Type B pancreatic cell (in vitro differentiated cells): ENCODE data around the gene TTBK1. TPM values are rescaled to one million over a fixed set of nuclear protein-coding genes. Genes with fewer than 3 reads are reported as not detected.
A peak's percentile ranks its signal among the peaks of the same experiment; 100 is the strongest.

Experiments used
- DNase-seq: peaks from one replicate; pipeline ENCODE4 v3.0.0; 2021; ENCODE audit warnings: mixed read lengths; ENCODE audit not compliant: unreplicated experiment; ENCODE audit errors: extremely low spot score
- H3K27ac Mint-ChIP-seq: 2 replicates; pipeline ENCODE4 v1.8.0; 2021; ENCODE audit warnings: mild to moderate bottlenecking, mixed read lengths
- H3K27me3 Mint-ChIP-seq: 2 replicates; pipeline ENCODE4 v1.8.0; 2021; ENCODE audit warnings: mixed read lengths
- H3K36me3 Mint-ChIP-seq: 2 replicates; pipeline ENCODE4 v1.8.0; 2021; ENCODE audit warnings: mixed read lengths
- H3K4me1 Mint-ChIP-seq: one replicate; pipeline ENCODE4 v1.8.0; 2021; ENCODE audit warnings: mixed read lengths; ENCODE audit not compliant: unreplicated experiment
- H3K4me3 Mint-ChIP-seq: 2 replicates; pipeline ENCODE4 v1.8.0; 2021; ENCODE audit warnings: mild to moderate bottlenecking, mixed read lengths
- H3K9me3 Mint-ChIP-seq: 2 replicates; pipeline ENCODE4 v1.8.0; 2021; ENCODE audit warnings: mixed read lengths
- total RNA-seq: library from RNA; stranded (reverse); gene quantifications from 2 replicates; pipeline ENCODE4 v1.2.1, GENCODE V29; 2021; ENCODE audit warnings: low replicate concordance
- TF ChIP-seq, protein P1 (sequence below): fragments of 200-600 bp; sonication (generic); conservative IDR thresholded peaks from 2 replicates; pipeline ENCODE4 v1.5.0; 2021; ENCODE audit warnings: antibody characterized with exemption, mild to moderate bottlenecking

Gene TTBK1
- total RNA-seq, 1 donor from 2014 or later = 1.7 TPM

DNA sequence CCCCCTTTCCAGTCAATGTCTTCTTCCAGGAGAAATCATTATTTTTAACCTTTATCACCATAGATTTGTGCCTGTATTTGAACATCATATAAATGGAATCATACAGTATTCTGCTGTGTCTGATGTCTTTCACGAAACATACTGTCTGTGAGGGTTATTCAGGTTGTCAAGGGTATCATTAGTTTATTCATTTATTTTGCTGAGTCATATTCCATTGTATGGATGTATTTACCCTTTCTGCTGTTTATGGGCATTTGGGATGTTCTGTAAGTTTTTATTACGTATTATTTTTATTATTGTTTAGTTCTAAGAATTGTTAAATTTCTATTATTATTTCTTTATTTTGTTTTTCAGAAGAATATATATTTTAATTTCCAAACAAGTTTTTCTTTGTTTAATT lies 36.0 kb upstream of the TTBK1 start:
- no peak for DNase-seq
- Mint-ChIP-seq H3K4me1 (no peaks in the 10 kb centered on the region), H3K9me3 (no peaks in the 10 kb centered on the region), H3K36me3 (peaks cover 18% of the 10 kb centered on the region), H3K27me3 (no peaks in the 10 kb centered on the region), H3K4me3 (no peak overlapping the region), H3K27ac (no peak overlapping the region)
- TF ChIP-seq, protein P1, sequence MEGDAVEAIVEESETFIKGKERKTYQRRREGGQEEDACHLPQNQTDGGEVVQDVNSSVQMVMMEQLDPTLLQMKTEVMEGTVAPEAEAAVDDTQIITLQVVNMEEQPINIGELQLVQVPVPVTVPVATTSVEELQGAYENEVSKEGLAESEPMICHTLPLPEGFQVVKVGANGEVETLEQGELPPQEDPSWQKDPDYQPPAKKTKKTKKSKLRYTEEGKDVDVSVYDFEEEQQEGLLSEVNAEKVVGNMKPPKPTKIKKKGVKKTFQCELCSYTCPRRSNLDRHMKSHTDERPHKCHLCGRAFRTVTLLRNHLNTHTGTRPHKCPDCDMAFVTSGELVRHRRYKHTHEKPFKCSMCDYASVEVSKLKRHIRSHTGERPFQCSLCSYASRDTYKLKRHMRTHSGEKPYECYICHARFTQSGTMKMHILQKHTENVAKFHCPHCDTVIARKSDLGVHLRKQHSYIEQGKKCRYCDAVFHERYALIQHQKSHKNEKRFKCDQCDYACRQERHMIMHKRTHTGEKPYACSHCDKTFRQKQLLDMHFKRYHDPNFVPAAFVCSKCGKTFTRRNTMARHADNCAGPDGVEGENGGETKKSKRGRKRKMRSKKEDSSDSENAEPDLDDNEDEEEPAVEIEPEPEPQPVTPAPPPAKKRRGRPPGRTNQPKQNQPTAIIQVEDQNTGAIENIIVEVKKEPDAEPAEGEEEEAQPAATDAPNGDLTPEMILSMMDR = no peak

DNA sequence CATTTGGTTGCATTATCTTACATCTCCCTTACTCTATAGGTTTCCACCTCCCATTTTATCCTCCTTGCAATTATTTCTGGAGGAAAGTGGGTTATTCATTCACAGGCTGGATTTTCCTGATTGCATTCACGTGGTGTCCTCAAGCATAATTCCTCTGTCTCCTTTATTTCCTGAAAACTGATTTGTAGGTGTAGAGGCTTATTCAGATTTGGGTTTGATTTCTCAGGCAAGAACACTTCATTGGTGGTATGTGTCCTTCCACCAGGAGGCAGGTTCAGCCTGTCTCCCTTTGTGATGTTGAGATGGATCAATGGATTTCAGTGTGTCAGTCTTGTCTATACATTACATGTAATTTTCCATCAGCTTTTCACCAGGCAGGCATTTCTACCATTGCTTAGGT lies 31.3 kb upstream of the TTBK1 start:
- peaks cover 8% of the 10 kb centered on the region for H3K36me3 Mint-ChIP-seq
- no peaks in the 10 kb centered on the region for H3K4me1 Mint-ChIP-seq
- no peak for DNase-seq
- H3K4me3 Mint-ChIP-seq = no peak overlapping the region
- H3K9me3 Mint-ChIP-seq = no peaks in the 10 kb centered on the region
- no peaks in the 10 kb centered on the region for H3K27me3 Mint-ChIP-seq
- no peak overlapping the region for H3K27ac Mint-ChIP-seq
- TF ChIP-seq, protein P1 = peak; percentile 27

DNA sequence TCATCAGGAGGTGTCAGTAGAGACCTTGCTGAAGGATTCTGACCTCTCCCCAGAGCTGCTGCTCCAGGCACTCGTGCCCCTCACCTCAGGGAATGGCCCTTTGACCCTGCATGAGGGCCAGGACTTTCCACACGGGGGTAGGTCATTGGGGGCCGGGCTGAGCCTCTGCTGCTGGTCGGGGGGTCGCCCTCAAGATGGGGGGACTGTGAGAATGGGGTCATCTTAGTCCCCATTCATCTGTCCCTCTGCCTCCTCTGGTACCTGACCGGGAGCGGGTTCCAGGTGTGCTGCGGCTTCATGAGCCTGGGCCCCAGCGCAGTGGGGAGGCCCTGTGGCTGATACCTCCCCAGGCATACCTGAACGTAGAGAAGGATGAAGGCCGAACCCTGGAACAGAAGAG lies 29.9 kb upstream of the TTBK1 start:
- TF ChIP-seq, protein P1 = no peak
- no peaks in the 10 kb centered on the region for H3K4me1 Mint-ChIP-seq
- no peak overlapping the region for H3K4me3 Mint-ChIP-seq
- no peak for DNase-seq
- peaks cover 5% of the 10 kb centered on the region for H3K36me3 Mint-ChIP-seq
- no peaks in the 10 kb centered on the region for H3K27me3 Mint-ChIP-seq
- no peaks in the 10 kb centered on the region for H3K9me3 Mint-ChIP-seq
- H3K27ac Mint-ChIP-seq = no peak overlapping the region

DNA sequence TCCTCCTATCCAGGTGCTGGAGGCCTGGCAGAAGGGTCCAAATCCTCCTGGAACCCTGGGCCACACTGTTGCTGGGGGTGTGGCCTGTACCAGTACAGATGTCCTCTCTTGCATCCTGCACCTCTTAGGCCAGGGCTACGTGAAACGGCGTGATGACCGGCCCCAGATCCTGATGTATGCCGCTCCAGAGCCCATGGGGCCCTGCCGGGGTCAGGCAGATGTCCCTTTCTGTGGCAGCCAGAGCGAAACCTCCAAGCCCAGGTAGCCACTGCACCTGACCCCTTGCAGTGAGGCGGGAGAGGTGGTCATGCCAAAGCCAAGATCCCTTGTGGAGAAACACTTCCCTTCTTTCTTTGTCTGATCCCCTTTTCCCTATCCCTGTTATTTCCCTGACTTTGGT lies 28.2 kb upstream of the TTBK1 start:
- peaks cover 5% of the 10 kb centered on the region for H3K36me3 Mint-ChIP-seq
- TF ChIP-seq, protein P1 = no peak
- H3K4me3 Mint-ChIP-seq = no peak overlapping the region
- no peaks in the 10 kb centered on the region for H3K4me1 Mint-ChIP-seq
- no peaks in the 10 kb centered on the region for H3K9me3 Mint-ChIP-seq
- no peaks in the 10 kb centered on the region for H3K27me3 Mint-ChIP-seq
- DNase-seq = no peak
- H3K27ac Mint-ChIP-seq = no peak overlapping the region

DNA sequence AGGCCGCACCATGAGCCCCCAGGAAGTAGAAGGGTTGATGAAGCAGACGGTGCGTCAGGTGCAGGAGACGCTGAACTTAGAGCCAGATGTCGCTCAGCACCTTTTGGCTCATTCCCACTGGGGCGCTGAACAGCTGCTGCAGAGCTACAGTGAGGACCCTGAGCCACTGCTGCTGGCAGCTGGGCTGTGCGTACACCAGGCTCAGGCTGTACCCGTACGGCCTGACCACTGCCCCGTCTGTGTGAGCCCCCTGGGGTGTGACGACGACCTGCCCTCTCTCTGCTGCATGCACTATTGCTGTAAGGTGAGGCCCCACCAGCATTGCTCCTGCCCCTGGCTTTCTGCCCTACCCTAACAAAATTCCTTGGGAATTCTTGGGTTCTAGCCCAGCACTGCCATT lies 27.1 kb upstream of the TTBK1 start:
- H3K4me3 Mint-ChIP-seq = no peak overlapping the region
- no peak for DNase-seq
- no peaks in the 10 kb centered on the region for H3K9me3 Mint-ChIP-seq
- H3K36me3 Mint-ChIP-seq = peaks cover 5% of the 10 kb centered on the region
- H3K27ac Mint-ChIP-seq = no peak overlapping the region
- H3K4me1 Mint-ChIP-seq = no peaks in the 10 kb centered on the region
- H3K27me3 Mint-ChIP-seq = no peaks in the 10 kb centered on the region
- TF ChIP-seq, protein P1 = no peak

DNA sequence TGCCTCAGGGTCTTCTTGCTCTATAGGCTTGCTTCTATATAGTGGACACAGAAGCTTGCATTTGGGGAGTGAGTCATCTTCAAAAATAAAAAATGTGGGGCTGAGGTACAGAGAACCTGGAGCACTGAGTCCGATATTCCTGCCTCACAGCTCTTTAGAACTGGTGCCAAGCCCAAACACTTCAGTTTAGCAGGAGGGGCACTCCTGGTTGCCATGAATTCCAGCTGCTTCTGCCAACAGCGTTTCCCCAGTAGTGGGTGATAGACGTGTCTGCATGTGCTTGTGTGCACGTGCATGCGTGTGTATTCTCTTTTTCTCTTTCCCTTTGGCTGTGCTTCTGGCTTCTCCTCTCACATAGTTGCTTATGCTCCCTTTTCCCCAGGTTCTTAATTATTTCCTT lies 25.9 kb upstream of the TTBK1 start:
- Mint-ChIP-seq H3K4me3 (no peak overlapping the region), H3K9me3 (no peaks in the 10 kb centered on the region), H3K36me3 (peaks cover 5% of the 10 kb centered on the region), H3K27ac (no peak overlapping the region), H3K4me1 (no peaks in the 10 kb centered on the region), H3K27me3 (no peaks in the 10 kb centered on the region)
- no peak for DNase-seq
- TF ChIP-seq, protein P1 = no peak
